Spleen (tissue), 7 donors: ENCODE results near the gene DHRSX.

Source experiments
- POLR2A ChIP-seq, 3 donors: fragments of 450-650 bp; IDR thresholded peaks; one replicate each; pipeline ENCODE4 v1.5.1; 2017; ENCODE audit warnings: antibody characterized with exemption in 3 of 3, mild to moderate bottlenecking in 1 of 3
- POLR2AphosphoS5 ChIP-seq, 3 donors: sonication (generic); formaldehyde crosslinking; IDR thresholded peaks; one replicate each; pipeline ENCODE4 v1.5.1; 2017; ENCODE audit warnings: antibody characterized with exemption in 3 of 3
- TF ChIP-seq, protein P1 (sequence below), 11 experiments: fragments of 200-600 bp in 7 of 11; fragments of 450-650 bp in 4 of 11; sonication (generic) in 4 of 11; IDR thresholded peaks in 8 of 11; conservative IDR thresholded peaks in 3 of 11; 1 replicate in 7 of 11; 2 replicates in 4 of 11; pipeline versions ENCODE4 v1.4.0 to v1.8.0; 2016 to 2021; ENCODE audit warnings: antibody characterized with exemption in 11 of 11, inconsistent platforms in 4 of 11, mild to moderate bottlenecking in 1 of 11
- donor health status: DM: no; HTN: no; CAD: no; lungs with moderate emphysema.
- donor health status: DM: no; HTN: no; CAD: no.
- donor health status: DM: no; HTN: no; CAD: no.

GRCh38 chrX:2343413-2343812 is 157.4 kb downstream of the DHRSX start:
- TF ChIP-seq, protein P1, sequence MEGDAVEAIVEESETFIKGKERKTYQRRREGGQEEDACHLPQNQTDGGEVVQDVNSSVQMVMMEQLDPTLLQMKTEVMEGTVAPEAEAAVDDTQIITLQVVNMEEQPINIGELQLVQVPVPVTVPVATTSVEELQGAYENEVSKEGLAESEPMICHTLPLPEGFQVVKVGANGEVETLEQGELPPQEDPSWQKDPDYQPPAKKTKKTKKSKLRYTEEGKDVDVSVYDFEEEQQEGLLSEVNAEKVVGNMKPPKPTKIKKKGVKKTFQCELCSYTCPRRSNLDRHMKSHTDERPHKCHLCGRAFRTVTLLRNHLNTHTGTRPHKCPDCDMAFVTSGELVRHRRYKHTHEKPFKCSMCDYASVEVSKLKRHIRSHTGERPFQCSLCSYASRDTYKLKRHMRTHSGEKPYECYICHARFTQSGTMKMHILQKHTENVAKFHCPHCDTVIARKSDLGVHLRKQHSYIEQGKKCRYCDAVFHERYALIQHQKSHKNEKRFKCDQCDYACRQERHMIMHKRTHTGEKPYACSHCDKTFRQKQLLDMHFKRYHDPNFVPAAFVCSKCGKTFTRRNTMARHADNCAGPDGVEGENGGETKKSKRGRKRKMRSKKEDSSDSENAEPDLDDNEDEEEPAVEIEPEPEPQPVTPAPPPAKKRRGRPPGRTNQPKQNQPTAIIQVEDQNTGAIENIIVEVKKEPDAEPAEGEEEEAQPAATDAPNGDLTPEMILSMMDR (IDR thresholded peaks at IDR 0.05 in 8 of 11, conservative IDR thresholded peaks at IDR 0.05 in 3 of 11), result no peak
- TF ChIP-seq POLR2A (IDR thresholded peaks at IDR 0.05), result no peak
- no peak for TF ChIP-seq POLR2AphosphoS5 (IDR thresholded peaks at IDR 0.05)
